GM19099 (cell line): ENCODE measurements around the gene DLG4.

ENCODE experiments used
- POLR2A ChIP-seq: IDR thresholded peaks from 3 replicates; pipeline ENCODE4 v1.6.1; 2011; ENCODE audit warnings: low read depth; ENCODE audit not compliant: insufficient read length; ENCODE audit errors: extremely low read depth

The DLG4 gene

DNA sequence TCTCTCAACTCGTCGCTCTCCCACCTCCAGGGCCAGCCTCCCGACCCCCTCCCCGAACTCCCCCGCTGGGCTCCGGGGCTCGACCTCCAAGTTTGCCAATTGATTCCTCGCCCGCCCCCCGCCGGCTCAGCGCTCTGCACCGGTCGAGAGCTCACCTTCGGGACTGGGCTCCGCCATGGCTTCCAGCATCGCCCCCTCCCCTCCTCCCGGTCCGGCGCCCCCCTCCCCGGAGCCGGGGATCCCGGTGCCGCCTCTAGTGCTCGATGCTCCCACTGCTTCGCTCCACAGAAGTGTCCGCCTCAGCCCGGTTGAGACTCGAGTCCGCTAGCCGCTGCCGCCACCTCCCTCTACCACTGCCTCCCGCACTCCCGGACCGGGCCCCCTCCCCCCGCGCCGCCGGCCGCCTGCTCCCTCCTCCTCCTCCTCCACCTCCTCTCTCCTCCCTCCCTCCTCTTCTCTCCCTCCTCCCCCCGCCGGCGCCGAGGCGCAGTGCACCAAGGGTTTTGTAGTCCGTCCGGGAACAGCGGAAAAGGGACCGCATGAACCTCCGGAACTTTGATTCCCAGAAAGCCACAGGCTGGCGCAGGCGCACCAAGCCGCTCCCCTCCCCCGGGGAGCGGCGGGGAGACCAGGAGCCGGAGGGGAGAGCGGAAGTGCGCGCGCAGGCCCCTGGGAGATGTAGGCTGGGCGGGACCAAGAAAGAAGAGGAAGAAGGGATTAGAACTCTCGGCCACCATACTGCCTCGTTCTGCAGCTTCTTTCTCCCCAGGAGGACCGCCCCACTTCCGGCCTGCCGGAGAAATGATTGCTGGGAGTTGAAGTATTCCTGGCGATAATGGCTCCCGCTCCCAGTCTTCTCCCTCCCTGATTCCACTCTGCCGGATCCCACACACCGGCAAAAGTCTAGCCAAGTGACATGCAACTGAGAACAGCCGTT is 19.7 kb upstream of the DLG4 start, which contains the start of gene PHF23:
Gene PHF23 (minus strand): TSS at position 367 of the 937 bp plus-strand sequence. CDS start 178 bp downstream, at position 189.
- peak; percentile 43 for TF ChIP-seq POLR2A

- no peak for TF ChIP-seq POLR2A
These were observed 18.9 kb upstream of the DLG4 start for GRCh38 chr17:7238420-7239090.

DNA sequence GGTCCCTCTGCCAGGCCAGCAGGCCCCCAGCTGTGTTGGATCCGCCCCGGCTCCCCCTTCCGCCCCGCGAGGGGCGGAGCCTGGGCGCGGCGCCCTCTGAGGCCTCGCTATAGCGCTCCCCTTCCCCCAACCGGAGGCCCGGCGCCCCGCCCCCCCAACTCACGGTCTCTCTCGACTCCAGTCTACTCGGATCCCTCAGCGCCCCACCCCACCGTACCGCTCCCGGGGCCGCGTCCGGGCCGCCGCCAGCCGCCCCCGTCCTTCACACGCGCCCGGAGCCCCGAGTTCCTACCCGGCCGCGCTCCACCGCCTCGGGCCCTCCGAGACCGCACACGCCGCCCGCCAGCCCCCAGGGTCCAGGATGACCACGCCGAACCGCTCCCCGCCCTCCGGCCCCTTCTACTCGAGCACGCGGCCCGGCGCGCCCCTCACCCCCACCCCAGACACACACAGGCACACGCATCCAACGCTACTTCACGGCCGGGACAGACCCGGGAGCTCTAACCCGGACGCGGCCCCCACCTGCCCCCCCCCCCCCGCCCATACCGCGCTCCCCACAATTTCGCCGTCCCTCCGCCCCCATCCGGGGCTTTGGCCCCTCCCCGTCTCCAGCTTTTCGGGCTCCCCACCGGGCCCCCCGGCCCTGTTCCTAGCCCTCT is 18.3 kb upstream of the DLG4 start:
- TF ChIP-seq POLR2A, result no peak

DNA sequence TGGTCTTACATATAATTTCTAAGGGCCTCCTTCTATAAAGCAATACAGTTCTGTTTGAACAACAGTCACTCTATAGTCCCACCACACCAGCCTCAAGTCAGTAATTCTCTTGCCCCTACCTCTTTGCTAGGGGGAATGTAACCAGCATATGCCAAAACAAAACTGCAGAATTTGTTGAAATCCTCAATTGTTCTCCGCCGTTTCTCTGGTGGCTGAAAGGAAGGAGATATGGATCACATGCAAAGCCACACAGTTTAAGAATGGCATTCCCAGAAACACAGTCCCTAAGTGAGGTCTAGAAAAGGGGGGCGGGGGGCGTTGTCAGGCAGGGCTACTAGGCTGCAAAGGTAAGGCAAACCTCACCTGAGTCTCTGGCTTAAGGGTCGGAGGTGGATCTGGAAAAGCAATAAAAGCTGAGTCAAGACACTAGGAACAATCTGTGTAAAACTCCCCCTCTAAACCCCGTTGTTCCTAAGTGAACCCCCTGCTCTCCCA is 17.7 kb upstream of the DLG4 start:
- TF ChIP-seq POLR2A, result no peak

GRCh38 chr17:7236808-7237207 is 17.2 kb upstream of the DLG4 start:
- no peak for TF ChIP-seq POLR2A

- no peak for TF ChIP-seq POLR2A
These were observed 16.3 kb upstream of the DLG4 start for GRCh38 chr17:7235693-7236665.

- peak; percentile 79 for TF ChIP-seq POLR2A
These were observed 14.7 kb upstream of the DLG4 start, which contains the start of gene DVL2 for GRCh38 chr17:7234083-7234951. TSS of gene DVL2 (minus strand) at chr17:7234517. CDS start at chr17:7234262, 255 bp downstream.

DNA sequence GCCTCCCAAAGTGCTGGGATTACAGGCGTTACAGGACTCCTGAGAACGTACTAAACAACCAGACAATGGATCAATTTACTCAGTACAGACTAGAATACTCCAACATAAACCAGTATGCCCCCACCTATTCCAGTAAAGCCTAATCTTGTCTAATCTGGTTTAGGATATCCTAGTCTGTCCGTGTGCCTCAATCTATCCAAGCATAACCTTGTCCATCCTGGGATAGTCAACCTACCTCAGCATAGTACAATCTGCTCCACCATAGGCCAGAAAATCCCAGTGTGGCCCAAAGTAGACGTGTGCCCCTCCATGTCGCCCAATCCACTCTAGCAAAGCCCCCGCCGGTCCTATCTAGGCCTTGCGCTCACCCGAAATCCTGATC is 14.1 kb upstream of the DLG4 start:
- no peak for TF ChIP-seq POLR2A

DNA sequence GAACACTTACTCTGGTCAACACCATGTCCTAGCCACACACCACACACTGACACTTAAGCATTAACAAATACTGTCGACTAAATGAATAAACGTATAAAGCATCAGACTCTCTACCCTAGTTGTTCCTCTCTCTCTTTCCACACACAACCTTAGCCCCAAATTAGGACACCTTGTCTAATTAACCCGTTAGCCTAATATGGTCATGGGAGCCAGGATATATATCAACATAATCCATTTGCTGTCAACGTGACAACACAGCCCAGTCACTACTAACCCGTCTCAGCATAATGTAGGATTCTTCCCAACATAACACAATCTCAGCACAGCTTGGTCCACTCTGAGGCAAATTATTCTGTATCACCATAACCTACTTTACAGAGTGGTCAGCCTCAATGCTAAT is 12.5 kb upstream of the DLG4 start:
- no peak for TF ChIP-seq POLR2A

DNA sequence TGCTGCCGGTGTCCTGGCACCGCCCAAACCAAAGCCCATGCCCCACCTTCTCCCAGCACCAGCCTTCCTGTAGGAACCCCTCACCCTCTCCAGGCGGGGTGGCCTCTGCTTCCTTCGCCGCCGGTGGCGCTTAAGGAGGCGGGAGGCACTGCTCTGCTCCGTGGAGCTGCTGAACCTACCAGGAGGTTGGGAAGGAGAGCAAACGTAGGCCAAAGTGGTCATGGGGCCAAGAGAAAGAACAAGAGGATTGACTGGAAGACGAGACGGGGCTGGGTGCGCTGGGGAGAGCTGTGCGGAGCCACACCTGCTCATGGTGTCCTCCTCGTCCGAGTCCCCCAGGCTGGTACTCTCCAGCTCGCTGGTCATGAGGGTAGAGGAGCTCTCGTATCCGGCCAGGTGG is 9.9 kb upstream of the DLG4 start:
- TF ChIP-seq POLR2A, result no peak

- TF ChIP-seq POLR2A, result no peak
These were observed 9.3 kb upstream of the DLG4 start for GRCh38 chr17:7228920-7229319.

DNA sequence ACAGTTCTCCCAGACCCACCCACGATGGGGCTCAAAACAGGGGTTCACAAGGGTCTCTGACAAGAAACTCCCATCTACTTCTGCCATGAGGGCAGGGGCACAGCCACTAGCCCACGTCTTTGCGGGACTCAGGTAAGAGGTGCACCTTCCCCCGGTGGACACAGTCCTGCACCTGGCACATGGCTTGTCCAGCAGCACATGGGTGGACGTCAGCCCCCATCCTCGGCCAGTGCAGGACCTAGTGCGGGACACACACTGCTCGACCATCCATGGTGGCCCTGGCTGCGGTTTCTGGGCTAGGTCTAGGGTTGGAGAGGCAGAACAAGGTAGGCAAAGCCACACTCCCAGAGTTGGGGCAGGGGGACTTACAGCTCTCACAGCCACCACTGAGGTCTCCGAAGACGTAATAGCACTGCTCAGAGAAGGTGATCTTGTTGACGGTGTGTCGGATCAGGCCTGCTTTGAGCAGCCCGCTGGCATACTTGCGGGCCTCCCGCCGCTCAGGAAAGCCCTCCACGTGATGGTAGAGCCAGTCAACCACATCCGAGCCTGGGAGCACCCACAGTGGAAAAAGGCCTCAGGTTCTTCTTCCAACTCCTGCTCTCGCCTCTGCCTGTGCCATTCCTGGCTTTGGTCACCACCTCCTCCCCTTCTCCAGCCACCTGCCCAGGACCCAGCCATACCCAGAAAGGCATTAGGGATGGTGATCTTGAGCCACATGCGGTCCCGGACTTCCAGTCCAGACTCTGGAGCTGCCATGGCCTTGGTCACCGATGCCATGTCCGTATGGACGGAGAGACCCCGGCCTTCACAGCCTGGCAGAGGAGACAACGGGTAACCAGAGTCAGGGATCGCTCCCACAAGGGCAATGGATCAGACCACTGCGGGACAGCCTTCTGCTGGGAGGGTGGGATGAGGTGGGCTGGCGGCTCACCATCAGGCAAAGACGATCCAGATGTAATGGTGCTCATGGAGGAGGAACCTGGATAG is 7.4 kb upstream of the DLG4 start:
- TF ChIP-seq POLR2A, result no peak

- no peak for TF ChIP-seq POLR2A
These were observed 6.2 kb upstream of the DLG4 start for GRCh38 chr17:7225711-7226331.
